HG03457 (cell line): ENCODE data around the gene OR1D5.
"Not testable (repeated sequence)": the region's sequence is repeated elsewhere in the genome, so short reads cannot be mapped to it uniquely, and the experiment has no call there.

Experiments used
- ATAC-seq: cut with Tn5 transposase; IDR thresholded peaks from one replicate; pipeline ENCODE4 v1.9.1; 2021; ENCODE audit warnings: moderate number of reproducible peaks; ENCODE audit not compliant: unreplicated experiment

OR1D5 gene

GRCh38 chr17:3032258-3033247, 30.9 kb downstream of the OR1D5 start:
- ATAC-seq, result no peak

- not testable (repeated sequence) for ATAC-seq
Measured at GRCh38 chr17:3030852-3031470, 32.4 kb downstream of the OR1D5 start.

GRCh38 chr17:3030096-3030495, 33.3 kb downstream of the OR1D5 start:
- no peak for ATAC-seq

- ATAC-seq, result no peak
Measured at GRCh38 chr17:3029213-3029913, 34.0 kb downstream of the OR1D5 start.

- no peak for ATAC-seq
Measured at GRCh38 chr17:3027786-3028532, 35.4 kb downstream of the OR1D5 start.

- ATAC-seq, result no peak
Measured at GRCh38 chr17:3026856-3027751, 36.3 kb downstream of the OR1D5 start.

GRCh38 chr17:3026125-3026855, 37.1 kb downstream of the OR1D5 start:
- ATAC-seq, result no peak

- ATAC-seq, result no peak
Measured at GRCh38 chr17:3025421-3026124, 37.8 kb downstream of the OR1D5 start.

- ATAC-seq, result no peak
Measured at GRCh38 chr17:3024346-3024745, 39.1 kb downstream of the OR1D5 start.

GRCh38 chr17:3022197-3022596, 41.2 kb downstream of the OR1D5 start:
- no peak for ATAC-seq

GRCh38 chr17:3020381-3020780, 43.0 kb downstream of the OR1D5 start:
- ATAC-seq, result no peak

- ATAC-seq, result no peak
Measured at GRCh38 chr17:3019761-3020160, 43.6 kb downstream of the OR1D5 start.

GRCh38 chr17:3017936-3018335, 45.5 kb downstream of the OR1D5 start:
- ATAC-seq, result no peak

GRCh38 chr17:3015890-3016289, 47.5 kb downstream of the OR1D5 start:
- no peak for ATAC-seq

GRCh38 chr17:3012926-3013581, 50.4 kb downstream of the OR1D5 start:
- ATAC-seq, result no peak
